ENCODE measurements around the gene KCNH3. TPM values are rescaled to one million over a fixed set of nuclear protein-coding genes. Genes with fewer than 3 reads are reported as not detected.

The KCNH3 gene
- total RNA-seq, 1 donor from 2014 or later = under 0.01 TPM

DNA sequence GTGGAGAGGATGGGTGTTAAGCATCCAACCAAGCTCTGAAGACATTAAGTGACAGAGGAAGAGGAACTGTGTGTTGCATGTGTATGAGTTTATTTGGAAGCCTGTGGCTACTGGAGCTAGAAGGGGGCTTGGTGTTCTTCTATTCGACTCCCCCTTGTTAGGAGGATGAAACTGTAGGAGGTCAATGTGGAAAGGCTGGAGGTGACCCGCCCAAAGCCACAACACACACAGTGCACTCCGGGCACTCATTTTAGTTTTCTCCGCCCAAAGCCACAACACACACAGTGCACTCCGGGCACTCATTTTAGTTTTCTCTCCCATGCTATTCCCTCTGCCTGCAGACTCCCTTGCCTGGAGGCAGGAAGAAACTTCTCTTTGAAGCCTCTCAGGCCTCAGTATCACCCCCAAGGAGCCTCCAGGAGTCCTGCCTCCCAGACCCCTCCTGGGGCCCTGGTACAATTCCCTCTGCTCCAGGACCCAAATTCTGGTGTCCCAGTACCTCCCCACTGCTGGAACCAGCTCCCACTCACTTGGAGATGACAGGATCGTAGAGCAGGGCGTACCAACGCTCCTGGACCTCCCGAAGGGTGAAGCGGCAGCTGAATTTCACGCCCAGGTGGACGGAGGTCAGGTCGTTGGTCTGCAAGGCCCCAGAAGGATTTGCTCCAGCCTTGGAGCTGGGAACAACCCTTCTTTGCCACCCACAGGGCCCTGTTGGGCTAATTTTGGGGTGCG, 25.3 kb downstream of the KCNH3 start:
- Histone ChIP-seq H3K4me3 (ENCODE audit: low read depth, low read length) (no peak overlapping the region), H3K27me3 (ENCODE audit: control insufficient read depth, insufficient read depth, low read length) (no peaks in the 10 kb centered on the region), H3K36me3 (ENCODE audit: control insufficient read depth, insufficient read depth, low read length) (peaks cover 43% of the 10 kb centered on the region)
- TF ChIP-seq, protein P1, sequence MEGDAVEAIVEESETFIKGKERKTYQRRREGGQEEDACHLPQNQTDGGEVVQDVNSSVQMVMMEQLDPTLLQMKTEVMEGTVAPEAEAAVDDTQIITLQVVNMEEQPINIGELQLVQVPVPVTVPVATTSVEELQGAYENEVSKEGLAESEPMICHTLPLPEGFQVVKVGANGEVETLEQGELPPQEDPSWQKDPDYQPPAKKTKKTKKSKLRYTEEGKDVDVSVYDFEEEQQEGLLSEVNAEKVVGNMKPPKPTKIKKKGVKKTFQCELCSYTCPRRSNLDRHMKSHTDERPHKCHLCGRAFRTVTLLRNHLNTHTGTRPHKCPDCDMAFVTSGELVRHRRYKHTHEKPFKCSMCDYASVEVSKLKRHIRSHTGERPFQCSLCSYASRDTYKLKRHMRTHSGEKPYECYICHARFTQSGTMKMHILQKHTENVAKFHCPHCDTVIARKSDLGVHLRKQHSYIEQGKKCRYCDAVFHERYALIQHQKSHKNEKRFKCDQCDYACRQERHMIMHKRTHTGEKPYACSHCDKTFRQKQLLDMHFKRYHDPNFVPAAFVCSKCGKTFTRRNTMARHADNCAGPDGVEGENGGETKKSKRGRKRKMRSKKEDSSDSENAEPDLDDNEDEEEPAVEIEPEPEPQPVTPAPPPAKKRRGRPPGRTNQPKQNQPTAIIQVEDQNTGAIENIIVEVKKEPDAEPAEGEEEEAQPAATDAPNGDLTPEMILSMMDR (IDR thresholded peaks at IDR 0.05; ENCODE audit: insufficient read depth, low read length, severe bottlenecking) = no peak
- no peak for FAIRE-seq
- DNase-seq (ENCODE audit: low read depth) = no peak

DNA sequence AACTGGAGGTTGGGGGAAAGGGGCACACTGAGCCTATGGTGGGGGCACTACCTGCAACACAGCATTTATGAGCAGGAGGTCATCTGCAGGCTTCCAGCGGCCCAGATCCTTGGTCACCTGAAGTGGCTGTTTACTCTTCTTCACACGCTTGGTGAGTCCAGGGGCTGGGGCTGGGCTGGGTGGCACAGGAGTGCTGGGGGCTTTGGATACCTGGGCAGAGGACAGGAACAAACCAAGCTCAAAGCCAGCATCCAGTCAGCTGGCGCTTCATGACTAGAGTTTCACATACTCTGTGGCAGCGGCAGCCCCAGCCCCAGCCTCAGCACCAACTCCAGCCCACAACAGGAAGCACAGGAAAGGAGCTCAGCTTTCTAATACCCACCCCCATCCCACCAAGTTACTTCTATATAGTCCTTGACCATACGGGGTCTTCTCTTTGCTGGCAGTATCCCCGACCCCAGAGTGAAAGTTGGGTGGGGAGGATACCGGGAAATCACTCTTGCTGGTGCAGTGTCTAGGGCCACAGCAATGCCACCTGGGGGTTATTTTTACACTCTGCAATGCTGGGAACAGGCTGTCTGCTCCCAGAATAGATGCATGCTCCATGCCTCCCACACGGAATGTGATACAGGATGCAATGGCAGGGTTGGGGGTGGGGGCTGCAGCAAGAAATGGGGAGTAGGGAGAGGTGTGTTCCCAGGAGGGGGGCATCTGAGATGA, 26.0 kb downstream of the KCNH3 start:
- peaks cover 36% of the 10 kb centered on the region for H3K36me3 ChIP-seq (ENCODE audit: control insufficient read depth, insufficient read depth, low read length)
- FAIRE-seq = no peak
- TF ChIP-seq, protein P1 (IDR thresholded peaks at IDR 0.05; ENCODE audit: insufficient read depth, low read length, severe bottlenecking) = no peak
- H3K4me3 ChIP-seq (ENCODE audit: low read depth, low read length) = no peak overlapping the region
- H3K27me3 ChIP-seq (ENCODE audit: control insufficient read depth, insufficient read depth, low read length) = no peaks in the 10 kb centered on the region
- DNase-seq (ENCODE audit: low read depth) = no peak

DNA sequence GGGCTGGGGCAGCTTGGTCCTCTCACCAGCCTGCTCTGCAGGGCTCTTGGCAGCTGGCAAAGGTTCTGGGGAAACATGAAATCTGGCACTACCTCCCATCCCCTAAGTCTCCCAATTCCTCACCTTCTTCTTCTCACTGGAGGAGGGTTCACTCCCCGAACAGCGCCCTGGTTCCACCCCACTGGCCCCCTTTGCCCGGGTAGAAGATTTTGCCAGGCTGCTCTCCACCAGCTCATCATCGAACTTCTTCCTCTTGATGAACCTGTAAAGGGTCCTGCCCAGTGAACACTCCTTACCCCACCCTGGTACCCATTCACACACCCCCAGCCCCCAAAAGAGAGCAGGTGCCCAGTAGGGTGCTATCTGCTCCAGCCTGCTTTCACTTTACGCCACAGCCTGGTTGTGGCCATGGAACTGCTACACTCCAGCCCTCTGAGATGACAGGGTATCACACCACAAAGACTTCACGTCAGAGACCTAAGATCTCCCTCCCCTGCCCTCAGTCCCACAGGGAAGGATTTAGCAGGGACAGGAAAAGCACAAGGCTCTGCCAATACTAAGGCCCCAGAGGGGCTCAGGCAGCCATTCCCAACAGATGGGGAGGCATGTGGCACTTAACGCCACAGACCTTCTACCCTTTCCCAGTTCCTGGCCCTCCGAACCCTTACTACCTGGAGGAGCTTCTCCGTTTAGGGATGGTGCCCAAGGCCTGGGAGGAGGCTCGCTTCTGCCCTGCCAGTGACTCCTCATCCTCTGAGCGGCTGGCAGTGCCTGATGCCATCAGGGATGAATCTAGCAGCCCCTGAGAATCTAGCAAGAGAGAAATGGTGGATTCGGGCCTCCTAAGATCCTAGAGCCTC, 26.8 kb downstream of the KCNH3 start:
- TF ChIP-seq, protein P1 (IDR thresholded peaks at IDR 0.05; ENCODE audit: insufficient read depth, low read length, severe bottlenecking) = no peak
- DNase-seq (ENCODE audit: low read depth) (no peak), FAIRE-seq (no peak)
- Histone ChIP-seq H3K27me3 (ENCODE audit: control insufficient read depth, insufficient read depth, low read length) (no peaks in the 10 kb centered on the region), H3K4me3 (ENCODE audit: low read depth, low read length) (no peak overlapping the region), H3K36me3 (ENCODE audit: control insufficient read depth, insufficient read depth, low read length) (peaks cover 29% of the 10 kb centered on the region)

DNA sequence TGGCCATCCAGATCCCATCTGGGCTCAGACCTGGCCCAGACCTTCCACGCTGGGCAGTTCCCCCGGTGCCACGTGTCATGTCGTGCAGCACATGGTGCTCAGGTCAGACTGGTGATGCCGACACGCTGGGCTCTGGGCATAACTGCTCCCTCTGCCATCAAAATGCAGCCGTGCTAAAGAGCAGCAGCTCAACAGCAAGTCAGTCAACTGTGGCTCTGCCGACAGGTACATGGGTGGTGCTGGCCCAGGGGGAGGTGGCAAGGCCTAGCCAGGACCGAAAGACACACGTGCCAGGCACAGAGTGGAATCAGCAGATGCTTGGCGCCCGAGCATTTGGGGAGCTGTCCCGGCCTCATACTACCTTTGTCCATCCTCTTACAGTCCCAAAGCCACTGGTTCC, 27.5 kb downstream of the KCNH3 start:
- Histone ChIP-seq H3K36me3 (ENCODE audit: control insufficient read depth, insufficient read depth, low read length) (peaks cover 28% of the 10 kb centered on the region), H3K4me3 (ENCODE audit: low read depth, low read length) (no peak overlapping the region), H3K27me3 (ENCODE audit: control insufficient read depth, insufficient read depth, low read length) (no peaks in the 10 kb centered on the region)
- DNase-seq (ENCODE audit: low read depth) (no peak), FAIRE-seq (no peak)
- TF ChIP-seq, protein P1 (IDR thresholded peaks at IDR 0.05; ENCODE audit: insufficient read depth, low read length, severe bottlenecking) = no peak

DNA sequence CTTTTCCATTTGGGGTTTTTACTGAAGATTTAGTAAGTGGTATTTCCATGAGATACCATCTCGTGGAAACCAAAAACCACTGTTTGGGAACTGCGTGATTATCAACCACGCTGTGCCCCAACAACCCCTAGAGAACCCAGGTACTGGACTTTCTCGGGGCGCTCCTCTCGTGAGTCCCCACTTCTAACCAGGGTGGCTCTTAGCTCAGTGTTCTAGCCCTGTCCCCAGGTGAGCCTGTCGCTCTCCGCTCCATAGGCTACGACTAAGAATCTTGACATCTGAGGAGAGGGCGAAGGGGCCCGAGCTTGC, 28.4 kb downstream of the KCNH3 start:
- peak overlapping the region; percentile 90 for H3K4me3 ChIP-seq (ENCODE audit: low read depth, low read length)
- TF ChIP-seq, protein P1 (IDR thresholded peaks at IDR 0.05; ENCODE audit: insufficient read depth, low read length, severe bottlenecking) = no peak
- FAIRE-seq = no peak
- H3K36me3 ChIP-seq (ENCODE audit: control insufficient read depth, insufficient read depth, low read length) = peaks cover 27% of the 10 kb centered on the region
- H3K27me3 ChIP-seq (ENCODE audit: control insufficient read depth, insufficient read depth, low read length) = no peaks in the 10 kb centered on the region
- DNase-seq (ENCODE audit: low read depth) = no peak
